ENCODE measurements around the gene B4GALT6.

The B4GALT6 gene

GRCh38 chr18:31652357-31652756, 32.0 kb downstream of the B4GALT6 start:
- TF ChIP-seq, protein P1, sequence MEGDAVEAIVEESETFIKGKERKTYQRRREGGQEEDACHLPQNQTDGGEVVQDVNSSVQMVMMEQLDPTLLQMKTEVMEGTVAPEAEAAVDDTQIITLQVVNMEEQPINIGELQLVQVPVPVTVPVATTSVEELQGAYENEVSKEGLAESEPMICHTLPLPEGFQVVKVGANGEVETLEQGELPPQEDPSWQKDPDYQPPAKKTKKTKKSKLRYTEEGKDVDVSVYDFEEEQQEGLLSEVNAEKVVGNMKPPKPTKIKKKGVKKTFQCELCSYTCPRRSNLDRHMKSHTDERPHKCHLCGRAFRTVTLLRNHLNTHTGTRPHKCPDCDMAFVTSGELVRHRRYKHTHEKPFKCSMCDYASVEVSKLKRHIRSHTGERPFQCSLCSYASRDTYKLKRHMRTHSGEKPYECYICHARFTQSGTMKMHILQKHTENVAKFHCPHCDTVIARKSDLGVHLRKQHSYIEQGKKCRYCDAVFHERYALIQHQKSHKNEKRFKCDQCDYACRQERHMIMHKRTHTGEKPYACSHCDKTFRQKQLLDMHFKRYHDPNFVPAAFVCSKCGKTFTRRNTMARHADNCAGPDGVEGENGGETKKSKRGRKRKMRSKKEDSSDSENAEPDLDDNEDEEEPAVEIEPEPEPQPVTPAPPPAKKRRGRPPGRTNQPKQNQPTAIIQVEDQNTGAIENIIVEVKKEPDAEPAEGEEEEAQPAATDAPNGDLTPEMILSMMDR (IDR thresholded peaks at IDR 0.05), result no peak
- Histone ChIP-seq H3K27ac (no peak overlapping the region), H3K4me3 (ENCODE audit: low read depth in 1 of 2, low read length in 1 of 2) (no peak overlapping the region), H3K4me1 (ENCODE audit: control insufficient read depth in 1 of 2, insufficient read depth in 1 of 2, low read depth in 1 of 2, low read length in 1 of 2) (no peaks in the 10 kb centered on the region), H3K27me3 (no peaks in the 10 kb centered on the region), H3K9me3 (no peaks in the 10 kb centered on the region), H3K36me3 (no peaks in the 10 kb centered on the region)

- TF ChIP-seq, protein P1 (IDR thresholded peaks at IDR 0.05), result no peak
- Histone ChIP-seq H3K27me3 (no peaks in the 10 kb centered on the region), H3K27ac (no peak overlapping the region), H3K4me1 (ENCODE audit: control insufficient read depth in 1 of 2, insufficient read depth in 1 of 2, low read depth in 1 of 2, low read length in 1 of 2) (no peaks in the 10 kb centered on the region), H3K9me3 (no peaks in the 10 kb centered on the region), H3K36me3 (no peaks in the 10 kb centered on the region), H3K4me3 (ENCODE audit: low read depth in 1 of 2, low read length in 1 of 2) (no peak overlapping the region)
These were observed 33.0 kb downstream of the B4GALT6 start for GRCh38 chr18:31651369-31651768.

GRCh38 chr18:31649978-31650719, 34.2 kb downstream of the B4GALT6 start:
- Histone ChIP-seq H3K36me3 (no peaks in the 10 kb centered on the region), H3K4me3 (ENCODE audit: low read depth in 1 of 2, low read length in 1 of 2) (no peak overlapping the region), H3K27me3 (no peaks in the 10 kb centered on the region), H3K9me3 (no peaks in the 10 kb centered on the region), H3K27ac (no peak overlapping the region), H3K4me1 (ENCODE audit: control insufficient read depth in 1 of 2, insufficient read depth in 1 of 2, low read depth in 1 of 2, low read length in 1 of 2) (no peaks in the 10 kb centered on the region)
- TF ChIP-seq, protein P1 (IDR thresholded peaks at IDR 0.05), result no peak

- TF ChIP-seq, protein P1 (IDR thresholded peaks at IDR 0.05), result no peak
- Histone ChIP-seq H3K9me3 (no peaks in the 10 kb centered on the region), H3K4me1 (ENCODE audit: control insufficient read depth in 1 of 2, insufficient read depth in 1 of 2, low read depth in 1 of 2, low read length in 1 of 2) (no peaks in the 10 kb centered on the region), H3K4me3 (ENCODE audit: low read depth in 1 of 2, low read length in 1 of 2) (no peak overlapping the region), H3K27me3 (no peaks in the 10 kb centered on the region), H3K27ac (no peak overlapping the region), H3K36me3 (no peaks in the 10 kb centered on the region)
These were observed 34.9 kb downstream of the B4GALT6 start for GRCh38 chr18:31649449-31649848.

DNA sequence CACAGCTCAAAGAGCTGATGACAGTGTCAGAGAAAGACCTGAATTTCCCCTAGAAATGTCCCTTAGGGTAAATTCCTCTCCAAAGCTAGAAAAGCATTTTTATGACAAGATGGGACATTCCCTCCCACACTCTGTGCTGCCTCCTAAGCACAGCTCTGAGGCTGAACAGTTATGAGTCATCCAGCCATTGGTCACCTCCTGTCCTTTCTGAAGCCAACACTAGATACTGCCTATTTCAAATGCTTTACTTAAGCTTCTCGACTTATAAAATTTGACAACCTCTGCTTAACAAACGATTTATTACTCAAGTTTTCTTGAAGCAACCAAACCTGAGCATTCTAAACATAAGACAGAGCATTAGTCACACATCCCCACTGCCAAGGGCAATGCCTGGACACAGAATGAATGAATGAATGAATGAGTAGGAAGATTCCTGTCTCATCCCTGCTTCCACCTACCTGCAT, 35.4 kb downstream of the B4GALT6 start:
- H3K4me1 ChIP-seq (ENCODE audit: control insufficient read depth in 1 of 2, insufficient read depth in 1 of 2, low read depth in 1 of 2, low read length in 1 of 2), result no peaks in the 10 kb centered on the region
- no peaks in the 10 kb centered on the region for H3K36me3 ChIP-seq
- H3K4me3 ChIP-seq (ENCODE audit: low read depth in 1 of 2, low read length in 1 of 2), result no peak overlapping the region
- H3K27ac ChIP-seq, result no peak overlapping the region
- TF ChIP-seq, protein P1 (IDR thresholded peaks at IDR 0.05), result no peak
- no peaks in the 10 kb centered on the region for H3K27me3 ChIP-seq
- H3K9me3 ChIP-seq, result no peaks in the 10 kb centered on the region

Data from neutrophil (primary cell).